Lung (tissue), 12 donors: ENCODE measurements around the gene RAB26. TPM values are rescaled to one million over a fixed set of nuclear protein-coding genes. Genes with fewer than 3 reads are reported as not detected.

Experiments
- ATAC-seq: fragments of 200-7000 bp; cut with Tn5 transposase; one replicate; pipeline ENCODE4 v1.9.1; 2020; ENCODE audit warnings: moderate number of reproducible peaks; ENCODE audit not compliant: insufficient read depth, low FRiP score
- DNase-seq, 3 donors: peaks; one replicate each; pipeline ENCODE4 v3.0.0-alpha.2; 2013 to 2017
- H3K27ac ChIP-seq, 2 donors: one replicate each; pipeline ENCODE4 v1.5.1; 2013; ENCODE audit warnings: mild to moderate bottlenecking in 2 of 2, moderate library complexity in 2 of 2, control low read depth in 1 of 2, inconsistent platforms in 1 of 2, low read depth in 1 of 2, low read length in 1 of 2
- H3K27me3 ChIP-seq, 3 donors: one replicate each; pipeline ENCODE4 v1.5.1; 2013; ENCODE audit warnings: low read length in 2 of 3; ENCODE audit not compliant: control insufficient read depth in 3 of 3, insufficient read depth in 3 of 3
- H3K36me3 ChIP-seq, 4 donors: one replicate each; pipeline ENCODE4 v1.5.1; 2013; ENCODE audit warnings: low read length in 4 of 4, mild to moderate bottlenecking in 1 of 4, moderate library complexity in 1 of 4; ENCODE audit not compliant: control insufficient read depth in 4 of 4, insufficient read depth in 4 of 4
- H3K4me1 ChIP-seq, 5 donors: one replicate each; pipeline ENCODE4 v1.5.1; 2013; ENCODE audit warnings: low read length in 5 of 5, mild to moderate bottlenecking in 2 of 5, moderate library complexity in 1 of 5; ENCODE audit not compliant: control insufficient read depth in 5 of 5, insufficient read depth in 5 of 5
- H3K4me3 ChIP-seq: one replicate; pipeline ENCODE4 v1.5.1; 2013; ENCODE audit warnings: mild to moderate bottlenecking, control low read depth, moderate library complexity
- H3K9ac ChIP-seq, 2 donors: one replicate each; pipeline ENCODE4 v1.5.1; 2013; ENCODE audit warnings: low read length in 2 of 2, control low read depth in 1 of 2; ENCODE audit not compliant: insufficient read depth in 1 of 2
- H3K9me3 ChIP-seq, 4 donors: one replicate each; pipeline ENCODE4 v1.5.1; 2013; ENCODE audit warnings: low read length in 3 of 4, mild to moderate bottlenecking in 1 of 4, moderate library complexity in 1 of 4; ENCODE audit not compliant: control insufficient read depth in 4 of 4, insufficient read depth in 3 of 4
- CTCF ChIP-seq: IDR thresholded peaks from 2 replicates; pipeline ENCODE4 v1.5.1; 2012; ENCODE audit warnings: mild to moderate bottlenecking; ENCODE audit errors: control extremely low read depth, extremely low read depth
- WGBS, 2 donors: extraction: QIAGEN DNeasy Blood & Tissue Kit; methylation state at CpG; one replicate each; pipeline ENCODE4 v1.1.7; 2013; 5-methylcytosine and 5-hydroxymethylcytosine counted together
- polyA plus RNA-seq, 2 donors: library from polyadenylated mRNA; stranded (reverse); fragments of 200-250 nt; gene quantifications; one replicate each; pipeline ENCODE4 v1.2.1, GENCODE V29; 2013
- total RNA-seq, 2 donors: library from RNA; depleted of rRNA in 1 of 2; stranded (reverse); fragments of >200 nt in 1 of 2; gene quantifications; one replicate each; pipeline ENCODE4 v1.2.1, GENCODE V29; 2014 to 2021
- donor health status: control.
- donor health status: control.
- donor health status: Bipolar disorder and iron deficiency.
- donor health status: healthy.
- donor health status: DM: yes; HTN: yes; CAD: no.

The RAB26 gene
- total and polyA plus RNA-seq, 4 donors = 0.30 to 1.0 (median 0.72) TPM

GRCh38 chr16:2194166-2194834 is 45.9 kb downstream of the RAB26 start:
- 67 to 75% methylated on average over 16 of the region's 16 CpGs for WGBS, 2 donors
- H3K27me3 ChIP-seq = peaks cover 0 to 43% (median 21%) of the 10 kb centered on the region in 3 donors
- DNase-seq = peak in 1 of 3 donors; percentile 28

GRCh38 chr16:2194852-2195321 is 46.5 kb downstream of the RAB26 start:
- 17 to 19% methylated on average over 10 of the region's 10 CpGs for WGBS, 2 donors

More at GRCh38 chr16:2194166-2194834, 45.9 kb downstream of the RAB26 start:
- TF ChIP-seq CTCF = no peak
- H3K36me3 ChIP-seq = no peaks in the 10 kb centered on the region
- H3K9ac ChIP-seq = no peak overlapping the region
- peaks cover 0 to 8% (median 4%) of the 10 kb centered on the region in 5 donors for H3K4me1 ChIP-seq
- no peaks in the 10 kb centered on the region for H3K9me3 ChIP-seq
- ATAC-seq = no peak
- H3K4me3 ChIP-seq = no peak overlapping the region
- H3K27ac ChIP-seq = no peak overlapping the region

GRCh38 chr16:2195322-2196161 is 47.1 kb downstream of the RAB26 start:
- ATAC-seq = no peak
- 1 to 4% methylated on average over 41 to 49 of the region's 49 CpGs for WGBS, 2 donors
- TF ChIP-seq CTCF = no peak
- Histone ChIP-seq H3K27me3 (peaks cover 0 to 43% (median 21%) of the 10 kb centered on the region in 3 donors), H3K4me1 (peaks cover 0 to 8% (median 4%) of the 10 kb centered on the region in 5 donors), H3K27ac (no peak overlapping the region), H3K9ac (no peak overlapping the region), H3K9me3 (no peaks in the 10 kb centered on the region), H3K4me3 (no peak overlapping the region), H3K36me3 (no peaks in the 10 kb centered on the region)
- DNase-seq = no peak

More at GRCh38 chr16:2194852-2195321, 46.5 kb downstream of the RAB26 start:
- Histone ChIP-seq H3K9ac (no peak overlapping the region), H3K9me3 (no peaks in the 10 kb centered on the region), H3K4me3 (no peak overlapping the region), H3K27ac (no peak overlapping the region), H3K4me1 (peaks cover 0 to 8% (median 4%) of the 10 kb centered on the region in 5 donors), H3K36me3 (no peaks in the 10 kb centered on the region), H3K27me3 (peaks cover 0 to 43% (median 21%) of the 10 kb centered on the region in 3 donors)
- ATAC-seq (no peak), DNase-seq (peak; percentile 21 to 49 (median 36))
- TF ChIP-seq CTCF = peak; percentile 41
